GM12801 (cell line): ENCODE results near the gene KRTAP2-2.

ENCODE experiments used
- CTCF ChIP-seq: IDR thresholded peaks from one replicate; pipeline ENCODE4 v1.5.1; 2011; ENCODE audit warnings: control low read depth; ENCODE audit not compliant: insufficient read length; ENCODE audit errors: extremely low read depth

KRTAP2-2 gene

GRCh38 chr17:41082626-41083025 is 27.6 kb upstream of the KRTAP2-2 start:
- TF ChIP-seq CTCF = no peak

- no peak for TF ChIP-seq CTCF
Observed at GRCh38 chr17:41076788-41077187, 21.8 kb upstream of the KRTAP2-2 start.

- TF ChIP-seq CTCF = no peak
Observed at GRCh38 chr17:41073676-41074075, 18.6 kb upstream of the KRTAP2-2 start.

- TF ChIP-seq CTCF = no peak
Observed at GRCh38 chr17:41071606-41072360, 16.8 kb upstream of the KRTAP2-2 start.

GRCh38 chr17:41069031-41069430 is 14.0 kb upstream of the KRTAP2-2 start:
- no peak for TF ChIP-seq CTCF

- TF ChIP-seq CTCF = no peak
Observed at GRCh38 chr17:41067281-41067680, 12.3 kb upstream of the KRTAP2-2 start.

- no peak for TF ChIP-seq CTCF
Observed at GRCh38 chr17:41065829-41066624, 11.0 kb upstream of the KRTAP2-2 start, which contains the start of gene KRTAP2-4. Gene KRTAP2-4 (minus strand): TSS chr17:41065879. CDS start chr17:41065845, 34 bp downstream.
